Spleen (tissue), 11 donors: Measurements from ENCODE around the gene MARS1. TPM values are rescaled to one million over a fixed set of nuclear protein-coding genes. Genes with fewer than 3 reads are reported as not detected.

Source experiments
- DNase-seq: peaks from one replicate; pipeline ENCODE4 v3.0.0-alpha.2; 2020
- H3K27ac ChIP-seq, 8 donors: fragments of 200-600 bp; sonication (generic) in 7 of 8; 1 replicate in 4 of 8; 2 replicates in 4 of 8; pipeline versions ENCODE4 v1.5.0 to v1.8.0; 2016 to 2021; ENCODE audit warnings: inconsistent platforms in 4 of 8, mild to moderate bottlenecking in 4 of 8, moderate library complexity in 1 of 8
- H3K27me3 ChIP-seq, 7 donors: fragments of 200-600 bp; sonication (generic) in 6 of 7; replicated peaks in 1 of 7; 1 replicate in 4 of 7; 2 replicates in 3 of 7; pipeline versions ENCODE4 v1.5.0 to v1.8.0; 2016 to 2021; ENCODE audit warnings: inconsistent platforms in 3 of 7, mild to moderate bottlenecking in 1 of 7
- H3K36me3 ChIP-seq, 6 donors: fragments of 200-600 bp; sonication (generic) in 5 of 6; 1 replicate in 4 of 6; 2 replicates in 2 of 6; pipeline versions ENCODE4 v1.5.0 to v1.8.0; 2016 to 2021; ENCODE audit warnings: inconsistent platforms in 2 of 6
- H3K4me1 ChIP-seq, 6 donors: fragments of 200-600 bp; sonication (generic) in 5 of 6; 1 replicate in 3 of 6; 2 replicates in 3 of 6; pipeline versions ENCODE4 v1.5.0 to v1.8.0; 2016 to 2021; ENCODE audit warnings: inconsistent platforms in 3 of 6
- H3K4me3 ChIP-seq, 8 donors: fragments of 200-600 bp; sonication (generic) in 7 of 8; 1 replicate in 4 of 8; 2 replicates in 4 of 8; pipeline versions ENCODE4 v1.5.0 to v1.8.0; 2016 to 2021; ENCODE audit warnings: inconsistent platforms in 4 of 8, mild to moderate bottlenecking in 4 of 8, moderate library complexity in 2 of 8
- H3K9me3 ChIP-seq, 8 donors: fragments of 200-600 bp; sonication (generic) in 7 of 8; 1 replicate in 4 of 8; 2 replicates in 4 of 8; pipeline versions ENCODE4 v1.5.0 to v1.8.0; 2016 to 2021; ENCODE audit warnings: inconsistent platforms in 4 of 8
- POLR2A ChIP-seq, 3 donors: fragments of 450-650 bp; IDR thresholded peaks; one replicate each; pipeline ENCODE4 v1.5.1; 2017; ENCODE audit warnings: antibody characterized with exemption in 3 of 3, mild to moderate bottlenecking in 1 of 3
- POLR2AphosphoS5 ChIP-seq, 3 donors: sonication (generic); formaldehyde crosslinking; IDR thresholded peaks; one replicate each; pipeline ENCODE4 v1.5.1; 2017; ENCODE audit warnings: antibody characterized with exemption in 3 of 3
- WGBS, 5 donors: extraction: QIAGEN DNeasy Blood & Tissue Kit in 3 of 5; methylation state at CpG; one replicate each; pipeline versions ENCODE4 v1.1.5 to v1.1.7; 2013 to 2018; 5-methylcytosine and 5-hydroxymethylcytosine counted together
- intact Hi-C: fragments of 100-400 bp; cut with DNase I; formaldehyde crosslinking; loops from one replicate; pipeline ENCODE4 v1.15.0; 2023; ENCODE audit warnings: low total_unique reads
- polyA plus RNA-seq, 3 donors: library from polyadenylated mRNA; stranded (reverse); fragments of 200-250 nt; gene quantifications; one replicate each; pipeline ENCODE4 v1.2.1, GENCODE V29; 2013
- total RNA-seq, 7 donors: library from RNA; depleted of rRNA in 3 of 7; stranded (reverse); fragments of >200 nt in 3 of 7; fragmentation: NEBNext Ultra II Directional in 4 of 7; extraction: Animal tissue kit (Norgen Biotek cat#: 25700) in 4 of 7; gene quantifications; one replicate each; pipeline versions ENCODE4 v1.1.0 to v1.2.1, GENCODE V29; 2016 to 2021
- TF ChIP-seq, protein P1 (sequence below), 11 experiments: fragments of 200-600 bp in 7 of 11; fragments of 450-650 bp in 4 of 11; sonication (generic) in 4 of 11; IDR thresholded peaks in 8 of 11; conservative IDR thresholded peaks in 3 of 11; 1 replicate in 7 of 11; 2 replicates in 4 of 11; pipeline versions ENCODE4 v1.4.0 to v1.8.0; 2016 to 2021; ENCODE audit warnings: antibody characterized with exemption in 11 of 11, inconsistent platforms in 4 of 11, mild to moderate bottlenecking in 1 of 11
- donor health status: healthy with polysubstance abuse.
- donor health status: DM: no; HTN: no; CAD: no; lungs with moderate emphysema.
- donor health status: DM: no; HTN: no; CAD: no.
- donor health status: Bipolar disorder and iron deficiency.
- donor health status: healthy.
- donor health status: DM: no; HTN: no; CAD: no.
- donor health status: DM: yes; HTN: yes; CAD: no.

MARS1 gene
- total and polyA plus RNA-seq, 10 donors, result 67.4 to 186 (median 101) TPM

DNA sequence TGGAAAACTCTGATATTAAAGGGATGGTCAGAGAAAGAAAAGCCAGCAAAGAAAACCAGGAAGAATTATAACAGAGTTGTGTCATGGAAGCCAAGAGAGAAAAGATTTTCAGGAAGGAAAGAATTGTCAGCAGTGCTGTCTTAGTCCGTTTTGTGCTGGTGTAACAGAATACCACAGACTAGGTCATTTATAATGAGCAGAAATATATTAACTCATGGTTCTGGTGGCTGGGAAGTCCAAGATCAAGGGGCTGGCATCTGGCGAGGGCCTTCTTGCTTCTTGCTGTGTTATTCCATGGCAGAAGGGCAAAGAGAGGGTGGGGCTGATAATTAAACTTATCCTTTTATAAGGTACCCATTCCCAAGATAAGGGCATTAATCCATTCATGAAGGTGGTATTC is 39.2 kb upstream of the MARS1 start:
- H3K27me3 ChIP-seq, result peaks cover 0 to 7% (median 0%) of the 10 kb centered on the region in 7 donors
- no peaks in the 10 kb centered on the region for H3K9me3 ChIP-seq
- no peak overlapping the region for H3K4me3 ChIP-seq
- 61 to 83% (median 76%) methylated on average over 2 of the region's 2 CpGs for WGBS, 5 donors
- peaks cover 0 to 8% (median 0%) of the 10 kb centered on the region in 6 donors for H3K4me1 ChIP-seq
- intact Hi-C loops, result no loop called here
- no peaks in the 10 kb centered on the region for H3K36me3 ChIP-seq
- H3K27ac ChIP-seq, result no peak overlapping the region
- DNase-seq, result peak; percentile 1
- TF ChIP-seq POLR2AphosphoS5 (IDR thresholded peaks at IDR 0.05) (no peak), POLR2A (IDR thresholded peaks at IDR 0.05) (no peak)
- TF ChIP-seq, protein P1, sequence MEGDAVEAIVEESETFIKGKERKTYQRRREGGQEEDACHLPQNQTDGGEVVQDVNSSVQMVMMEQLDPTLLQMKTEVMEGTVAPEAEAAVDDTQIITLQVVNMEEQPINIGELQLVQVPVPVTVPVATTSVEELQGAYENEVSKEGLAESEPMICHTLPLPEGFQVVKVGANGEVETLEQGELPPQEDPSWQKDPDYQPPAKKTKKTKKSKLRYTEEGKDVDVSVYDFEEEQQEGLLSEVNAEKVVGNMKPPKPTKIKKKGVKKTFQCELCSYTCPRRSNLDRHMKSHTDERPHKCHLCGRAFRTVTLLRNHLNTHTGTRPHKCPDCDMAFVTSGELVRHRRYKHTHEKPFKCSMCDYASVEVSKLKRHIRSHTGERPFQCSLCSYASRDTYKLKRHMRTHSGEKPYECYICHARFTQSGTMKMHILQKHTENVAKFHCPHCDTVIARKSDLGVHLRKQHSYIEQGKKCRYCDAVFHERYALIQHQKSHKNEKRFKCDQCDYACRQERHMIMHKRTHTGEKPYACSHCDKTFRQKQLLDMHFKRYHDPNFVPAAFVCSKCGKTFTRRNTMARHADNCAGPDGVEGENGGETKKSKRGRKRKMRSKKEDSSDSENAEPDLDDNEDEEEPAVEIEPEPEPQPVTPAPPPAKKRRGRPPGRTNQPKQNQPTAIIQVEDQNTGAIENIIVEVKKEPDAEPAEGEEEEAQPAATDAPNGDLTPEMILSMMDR (IDR thresholded peaks at IDR 0.05 in 8 of 11, conservative IDR thresholded peaks at IDR 0.05 in 3 of 11), result no peak

DNA sequence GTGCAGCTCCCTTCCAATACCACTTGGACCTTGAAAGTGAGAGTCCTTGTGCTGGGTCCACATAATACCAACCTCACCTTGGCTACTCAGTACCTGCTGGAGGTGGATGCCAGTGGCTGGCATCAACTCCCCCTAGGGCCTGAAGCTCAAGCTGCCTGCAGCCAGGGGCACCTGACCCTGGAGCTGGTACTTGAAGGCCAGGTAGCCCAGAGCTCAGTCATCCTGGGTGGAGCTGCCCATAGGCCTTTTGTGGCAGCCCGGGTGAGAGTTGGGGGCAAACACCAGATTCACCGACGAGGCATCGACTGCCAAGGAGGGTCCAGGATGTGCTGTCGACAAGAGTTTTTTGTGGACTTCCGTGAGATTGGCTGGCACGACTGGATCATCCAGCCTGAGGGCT is 38.5 kb upstream of the MARS1 start:
- TF ChIP-seq POLR2A (IDR thresholded peaks at IDR 0.05) (no peak), POLR2AphosphoS5 (IDR thresholded peaks at IDR 0.05) (no peak)
- TF ChIP-seq, protein P1 (IDR thresholded peaks at IDR 0.05 in 8 of 11, conservative IDR thresholded peaks at IDR 0.05 in 3 of 11), result no peak
- 80 to 97% (median 96%) methylated on average over 1 to 7 of the region's 7 CpGs for WGBS, 5 donors
- peak; percentile 22 for DNase-seq
- Histone ChIP-seq H3K36me3 (no peaks in the 10 kb centered on the region), H3K4me1 (peaks cover 0 to 8% (median 0%) of the 10 kb centered on the region in 6 donors), H3K4me3 (no peak overlapping the region), H3K27me3 (peaks cover 0 to 7% (median 0%) of the 10 kb centered on the region in 7 donors), H3K9me3 (no peaks in the 10 kb centered on the region), H3K27ac (no peak overlapping the region)
- intact Hi-C loops, result no loop called here

- no peak for TF ChIP-seq POLR2A (IDR thresholded peaks at IDR 0.05)
- TF ChIP-seq, protein P1 (IDR thresholded peaks at IDR 0.05 in 8 of 11, conservative IDR thresholded peaks at IDR 0.05 in 3 of 11), result no peak
- TF ChIP-seq POLR2AphosphoS5 (IDR thresholded peaks at IDR 0.05), result no peak
- intact Hi-C loops, result loop anchor here (5.0 kb wide), 1 partner anchor 188 kb away; no protein-coding TSS in a partner anchor
- Histone ChIP-seq H3K27ac (no peak overlapping the region), H3K27me3 (peaks cover 0 to 7% (median 0%) of the 10 kb centered on the region in 7 donors), H3K4me1 (peaks cover 0 to 8% (median 0%) of the 10 kb centered on the region in 6 donors), H3K9me3 (no peaks in the 10 kb centered on the region), H3K36me3 (no peaks in the 10 kb centered on the region), H3K4me3 (no peak overlapping the region)
- DNase-seq, result no peak
- 73 to 100% (median 97%) methylated on average over 3 of the region's 3 CpGs for WGBS, 5 donors
Observed at GRCh38 chr12:57450057-57450456, 37.8 kb upstream of the MARS1 start.

DNA sequence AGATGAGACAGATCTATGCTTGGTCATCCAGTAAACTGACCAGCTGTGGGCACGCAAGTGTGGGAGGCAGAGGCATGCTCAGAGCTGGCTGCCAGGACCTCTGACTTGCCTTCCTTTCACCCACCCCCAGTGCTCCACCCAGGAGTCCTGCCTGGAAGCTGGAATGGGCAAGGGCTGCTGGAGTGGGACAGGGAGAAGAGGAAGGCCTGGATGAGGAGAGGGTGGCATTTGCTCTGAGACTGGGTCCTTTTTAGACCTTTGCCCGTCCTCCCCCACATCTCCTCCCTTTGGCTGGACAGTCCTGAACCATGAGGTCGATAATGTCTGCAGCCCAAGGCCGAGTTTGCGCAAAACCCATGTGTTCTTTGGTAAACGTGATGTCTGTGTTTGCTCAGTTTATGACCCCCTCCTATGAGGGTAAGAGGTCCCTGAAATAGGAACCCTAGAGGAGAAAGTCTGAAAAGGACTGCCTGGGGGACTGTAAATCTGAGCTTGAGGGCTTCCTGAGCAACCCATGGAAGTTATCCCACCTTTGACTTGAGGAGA is 36.6 kb upstream of the MARS1 start:
- 63 to 83% (median 78%) methylated on average over 6 of the region's 6 CpGs for WGBS, 5 donors
- Histone ChIP-seq H3K4me1 (peaks cover 0 to 19% (median 3%) of the 10 kb centered on the region in 6 donors), H3K4me3 (no peak overlapping the region), H3K36me3 (no peaks in the 10 kb centered on the region), H3K27me3 (peaks cover 0 to 7% (median 0%) of the 10 kb centered on the region in 7 donors), H3K9me3 (no peaks in the 10 kb centered on the region), H3K27ac (no peak overlapping the region)
- intact Hi-C loops, result loop anchor here (5.0 kb wide), 1 partner anchor 189 kb away; no protein-coding TSS in a partner anchor
- TF ChIP-seq, protein P1 (IDR thresholded peaks at IDR 0.05 in 8 of 11, conservative IDR thresholded peaks at IDR 0.05 in 3 of 11), result no peak
- peak; percentile 54 for DNase-seq
